ENCODE measurements around the gene LRP11. TPM values are rescaled to one million over a fixed set of nuclear protein-coding genes. Genes with fewer than 3 reads are reported as not detected.
A peak's percentile ranks its signal among the peaks of the same experiment; 100 is the strongest.

Gene LRP11
- total and polyA plus RNA-seq, 9 of the 15 experiments (the other 6 are each of a cell fraction or from before 2014, with no cell fraction given) = 0.51 to 3.5 (median 2.4) TPM

DNA sequence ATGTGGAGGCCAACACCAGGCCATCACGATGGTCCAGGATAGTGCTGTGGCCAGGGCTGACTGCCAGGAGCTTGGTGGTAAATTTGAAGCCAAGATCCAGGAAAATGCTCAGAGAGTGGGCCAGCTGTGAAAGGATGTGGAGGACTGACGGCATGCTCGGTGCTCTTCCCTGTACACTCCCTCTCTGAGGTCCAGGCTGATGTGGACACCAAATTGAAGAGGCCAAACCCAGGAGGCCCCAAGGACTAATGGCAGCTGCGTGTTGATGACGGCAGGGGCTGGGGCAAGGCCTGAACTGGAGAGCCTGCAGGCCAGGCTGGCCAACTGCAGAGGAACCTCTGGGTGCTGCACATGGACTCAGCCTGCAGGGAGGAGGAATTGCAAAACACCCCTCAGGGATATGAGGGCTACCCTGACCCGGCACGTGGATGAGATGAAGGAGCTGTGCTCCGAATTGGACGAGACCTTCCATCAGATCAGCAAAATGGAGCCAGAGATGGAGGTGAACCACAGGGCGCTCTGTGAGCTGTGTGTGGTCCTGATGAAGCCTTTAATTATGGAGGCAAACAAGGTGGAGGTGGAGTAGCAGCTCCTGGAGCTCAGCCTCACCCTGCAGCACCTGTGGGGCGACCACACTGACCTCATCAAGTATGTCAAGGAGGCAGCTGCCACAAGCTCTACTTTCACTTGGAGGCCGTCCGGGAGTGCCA, 40.7 kb upstream of the LRP11 start (continued):
- TF ChIP-seq, protein P1, sequence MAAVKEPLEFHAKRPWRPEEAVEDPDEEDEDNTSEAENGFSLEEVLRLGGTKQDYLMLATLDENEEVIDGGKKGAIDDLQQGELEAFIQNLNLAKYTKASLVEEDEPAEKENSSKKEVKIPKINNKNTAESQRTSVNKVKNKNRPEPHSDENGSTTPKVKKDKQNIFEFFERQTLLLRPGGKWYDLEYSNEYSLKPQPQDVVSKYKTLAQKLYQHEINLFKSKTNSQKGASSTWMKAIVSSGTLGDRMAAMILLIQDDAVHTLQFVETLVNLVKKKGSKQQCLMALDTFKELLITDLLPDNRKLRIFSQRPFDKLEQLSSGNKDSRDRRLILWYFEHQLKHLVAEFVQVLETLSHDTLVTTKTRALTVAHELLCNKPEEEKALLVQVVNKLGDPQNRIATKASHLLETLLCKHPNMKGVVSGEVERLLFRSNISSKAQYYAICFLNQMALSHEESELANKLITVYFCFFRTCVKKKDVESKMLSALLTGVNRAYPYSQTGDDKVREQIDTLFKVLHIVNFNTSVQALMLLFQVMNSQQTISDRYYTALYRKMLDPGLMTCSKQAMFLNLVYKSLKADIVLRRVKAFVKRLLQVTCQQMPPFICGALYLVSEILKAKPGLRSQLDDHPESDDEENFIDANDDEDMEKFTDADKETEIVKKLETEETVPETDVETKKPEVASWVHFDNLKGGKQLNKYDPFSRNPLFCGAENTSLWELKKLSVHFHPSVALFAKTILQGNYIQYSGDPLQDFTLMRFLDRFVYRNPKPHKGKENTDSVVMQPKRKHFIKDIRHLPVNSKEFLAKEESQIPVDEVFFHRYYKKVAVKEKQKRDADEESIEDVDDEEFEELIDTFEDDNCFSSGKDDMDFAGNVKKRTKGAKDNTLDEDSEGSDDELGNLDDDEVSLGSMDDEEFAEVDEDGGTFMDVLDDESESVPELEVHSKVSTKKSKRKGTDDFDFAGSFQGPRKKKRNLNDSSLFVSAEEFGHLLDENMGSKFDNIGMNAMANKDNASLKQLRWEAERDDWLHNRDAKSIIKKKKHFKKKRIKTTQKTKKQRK (IDR thresholded peaks at IDR 0.05; ENCODE audit: borderline replicate concordance, low read depth, low read length) = no peak

DNA sequence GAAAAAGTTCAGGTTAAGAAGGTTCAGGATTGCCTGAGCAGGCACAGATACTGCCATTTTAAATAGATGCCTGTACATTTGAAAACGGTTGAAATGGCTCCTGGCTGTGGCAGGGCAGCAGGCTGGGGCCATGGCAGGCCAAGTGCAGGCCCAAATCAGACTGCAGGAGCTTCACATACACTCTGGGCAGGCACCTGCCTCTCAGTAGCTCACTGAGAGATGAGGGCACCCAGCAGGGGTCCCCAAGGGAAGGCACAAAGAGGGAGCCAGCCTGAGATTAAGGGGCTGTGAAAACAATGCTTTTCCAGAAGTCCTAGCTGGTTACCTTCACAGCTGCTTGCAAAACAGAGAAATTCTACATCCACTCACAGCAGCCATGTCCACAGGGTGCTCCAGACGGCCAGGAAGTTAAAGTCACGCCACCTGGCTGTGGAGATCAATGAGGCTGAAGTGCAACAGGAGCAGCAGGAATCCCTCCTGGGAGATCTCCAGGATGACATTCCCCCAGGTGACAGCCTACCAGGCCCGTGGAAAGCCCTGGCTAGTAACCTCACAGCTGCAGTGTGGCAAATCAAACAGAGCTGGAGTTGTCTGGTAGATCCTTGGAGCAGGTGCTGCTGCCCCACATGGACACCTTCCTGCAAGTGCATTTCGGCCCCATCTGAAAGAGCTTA, 39.9 kb upstream of the LRP11 start:
- H3K27me3 ChIP-seq (ENCODE audit: control insufficient read depth in 2 of 2, insufficient read depth in 2 of 2, low read length in 2 of 2) = peaks cover 26 to 63% of the 10 kb centered on the region in 2 experiments
- H4K20me1 ChIP-seq (replicated peaks; ENCODE audit: control insufficient read depth, insufficient read depth, low read length) = no peaks in the 10 kb centered on the region
- H3K4me2 ChIP-seq (ENCODE audit: insufficient read depth, low read length) = no peak overlapping the region
- ChIA-PET CTCF (ENCODE audit: low intra/inter-chr PET ratio) (interaction anchor here (0.6 kb wide), 1 partner anchor 45 kb away, joined by 3 read pairs; no protein-coding TSS in a partner anchor), POLR2A (interaction anchor here (0.7 to 2.2 kb wide), 3 partner anchors 9 to 154 kb away, joined by 3 to 13 read pairs (median 4); no protein-coding TSS in a partner anchor)
- H2AFZ ChIP-seq (ENCODE audit: low read depth, low read length) = no peak overlapping the region
- H3K9ac ChIP-seq (ENCODE audit: insufficient read depth in 1 of 2, low read depth in 2 of 2, low read length in 2 of 2) = no peak overlapping the region
- DNase-seq (ENCODE audit: extremely low read depth in 1 of 4, low spot score in 3 of 4) (no peak), FAIRE-seq (no peak), ATAC-seq (peak; percentile 49; the same call in 2 of the 3 replicates)
- 7% methylated on average over 5 of the region's 5 CpGs for WGBS (ENCODE audit: insufficient coverage, low coverage, missing lambda C conversion rate)
- no peaks in the 10 kb centered on the region for H3K9me1 ChIP-seq (ENCODE audit: control insufficient read depth, insufficient read depth, low read length)
- intact Hi-C loops (cut with micrococcal nuclease) (no loop called here), in situ Hi-C loops (cut with MboI) (loop anchor here (25.0 kb wide), 1 partner anchor 867 kb away; no protein-coding TSS in a partner anchor)
- TF ChIP-seq TCF3 (CRISPR knock-in tag; IDR thresholded peaks at IDR 0.05) (no peak), XRCC4 (IDR thresholded peaks at IDR 0.05; ENCODE audit: extremely low read depth, insufficient read depth, insufficient read length) (no peak), ZNF75A (CRISPR knock-in tag; IDR thresholded peaks at IDR 0.05) (no peak), RAD21 (CRISPR knock-in tag; conservative IDR thresholded peaks at IDR 0.05 in 1 of 2, IDR thresholded peaks at IDR 0.05 in 1 of 2) (0 out of 4 replicates have a peak, but pooled peaks of 1 of the 2 experiments have one; percentile 14)
- H3K9me3 ChIP-seq (replicated peaks; ENCODE audit: control insufficient read depth, insufficient read depth, low read depth, low read length) = peaks cover 3% of the 10 kb centered on the region; the same call in 1 of the 2 replicates
- no TSS peak for BruUV-seq (replicated peaks)
- H3K4me3 ChIP-seq = no peak overlapping the region
- no peak overlapping the region for H3K27ac ChIP-seq (ENCODE audit: extremely low read depth, low read depth, low read length)
- H3K4me1 ChIP-seq (replicated peaks in 1 of 2; ENCODE audit: control insufficient read depth in 2 of 2, insufficient read depth in 2 of 2, low read length in 2 of 2) = peaks cover 0 to 6% of the 10 kb centered on the region in 2 experiments; a peak in 1 of 5 replicates
- H3K79me2 ChIP-seq (ENCODE audit: control insufficient read depth, insufficient read depth, low read length) = no peaks in the 10 kb centered on the region
- no peaks in the 10 kb centered on the region for H3K36me3 ChIP-seq (ENCODE audit: control insufficient read depth, insufficient read depth, low read length)
